ENCODE measurements around the gene MRPL55.

DNA sequence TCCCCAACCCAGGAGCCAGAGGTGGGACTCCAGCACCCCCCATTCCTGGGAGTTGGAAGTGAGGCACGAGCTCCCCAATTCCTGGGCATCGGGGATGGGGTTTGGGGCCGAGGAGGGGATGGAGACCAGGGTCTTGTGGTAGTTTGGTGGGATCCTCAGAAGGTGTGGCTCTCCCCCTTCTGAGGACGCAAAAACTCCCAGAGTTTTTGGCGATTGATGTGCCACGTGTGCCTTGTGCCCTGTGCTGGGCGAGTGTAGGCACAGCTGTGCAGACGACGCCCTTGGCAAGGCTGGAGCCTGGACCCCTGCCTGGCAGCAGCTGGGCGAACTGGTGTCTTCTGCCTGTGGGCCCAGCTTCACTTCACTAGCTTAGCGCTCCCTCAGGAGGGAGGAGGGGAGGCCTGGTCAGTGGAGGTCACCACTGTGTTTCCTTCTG is 33.6 kb upstream of the MRPL55 start:
- TF ChIP-seq, protein P1, sequence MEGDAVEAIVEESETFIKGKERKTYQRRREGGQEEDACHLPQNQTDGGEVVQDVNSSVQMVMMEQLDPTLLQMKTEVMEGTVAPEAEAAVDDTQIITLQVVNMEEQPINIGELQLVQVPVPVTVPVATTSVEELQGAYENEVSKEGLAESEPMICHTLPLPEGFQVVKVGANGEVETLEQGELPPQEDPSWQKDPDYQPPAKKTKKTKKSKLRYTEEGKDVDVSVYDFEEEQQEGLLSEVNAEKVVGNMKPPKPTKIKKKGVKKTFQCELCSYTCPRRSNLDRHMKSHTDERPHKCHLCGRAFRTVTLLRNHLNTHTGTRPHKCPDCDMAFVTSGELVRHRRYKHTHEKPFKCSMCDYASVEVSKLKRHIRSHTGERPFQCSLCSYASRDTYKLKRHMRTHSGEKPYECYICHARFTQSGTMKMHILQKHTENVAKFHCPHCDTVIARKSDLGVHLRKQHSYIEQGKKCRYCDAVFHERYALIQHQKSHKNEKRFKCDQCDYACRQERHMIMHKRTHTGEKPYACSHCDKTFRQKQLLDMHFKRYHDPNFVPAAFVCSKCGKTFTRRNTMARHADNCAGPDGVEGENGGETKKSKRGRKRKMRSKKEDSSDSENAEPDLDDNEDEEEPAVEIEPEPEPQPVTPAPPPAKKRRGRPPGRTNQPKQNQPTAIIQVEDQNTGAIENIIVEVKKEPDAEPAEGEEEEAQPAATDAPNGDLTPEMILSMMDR (IDR thresholded peaks at IDR 0.05; ENCODE audit: low read length) = no peak
- no peak for TF ChIP-seq EZH2 (IDR thresholded peaks at IDR 0.05; ENCODE audit: borderline replicate concordance, low read length)

Data from OCI-LY1 (cell line).